ENCODE data around the gene PABPC3.

PABPC3 gene

DNA sequence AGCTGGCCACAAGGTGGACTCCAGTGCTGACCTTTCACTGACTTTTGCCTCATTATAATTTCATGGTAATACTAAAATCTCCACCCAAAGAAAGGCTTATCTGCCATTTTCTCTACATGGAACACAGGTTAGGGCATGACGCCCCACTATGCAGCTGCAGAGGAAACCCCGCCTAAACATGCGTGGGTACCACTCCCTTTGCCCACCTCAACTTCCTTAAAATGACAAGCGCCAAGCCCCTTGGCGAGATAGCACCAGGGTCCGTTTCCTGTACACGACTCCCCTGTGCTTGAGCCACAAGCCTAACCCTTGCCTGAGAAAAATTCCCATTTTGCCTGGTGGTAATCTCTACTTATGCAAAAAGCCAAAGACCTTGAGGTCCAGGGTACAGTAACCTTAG is 36.0 kb upstream of the PABPC3 start:
- H3K4me3 Mint-ChIP-seq = no peak overlapping the region
- no peaks in the 10 kb centered on the region for H3K4me1 Mint-ChIP-seq
- H3K27ac Mint-ChIP-seq = no peak overlapping the region
- TF ChIP-seq, protein P1, sequence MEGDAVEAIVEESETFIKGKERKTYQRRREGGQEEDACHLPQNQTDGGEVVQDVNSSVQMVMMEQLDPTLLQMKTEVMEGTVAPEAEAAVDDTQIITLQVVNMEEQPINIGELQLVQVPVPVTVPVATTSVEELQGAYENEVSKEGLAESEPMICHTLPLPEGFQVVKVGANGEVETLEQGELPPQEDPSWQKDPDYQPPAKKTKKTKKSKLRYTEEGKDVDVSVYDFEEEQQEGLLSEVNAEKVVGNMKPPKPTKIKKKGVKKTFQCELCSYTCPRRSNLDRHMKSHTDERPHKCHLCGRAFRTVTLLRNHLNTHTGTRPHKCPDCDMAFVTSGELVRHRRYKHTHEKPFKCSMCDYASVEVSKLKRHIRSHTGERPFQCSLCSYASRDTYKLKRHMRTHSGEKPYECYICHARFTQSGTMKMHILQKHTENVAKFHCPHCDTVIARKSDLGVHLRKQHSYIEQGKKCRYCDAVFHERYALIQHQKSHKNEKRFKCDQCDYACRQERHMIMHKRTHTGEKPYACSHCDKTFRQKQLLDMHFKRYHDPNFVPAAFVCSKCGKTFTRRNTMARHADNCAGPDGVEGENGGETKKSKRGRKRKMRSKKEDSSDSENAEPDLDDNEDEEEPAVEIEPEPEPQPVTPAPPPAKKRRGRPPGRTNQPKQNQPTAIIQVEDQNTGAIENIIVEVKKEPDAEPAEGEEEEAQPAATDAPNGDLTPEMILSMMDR (IDR thresholded peaks at IDR 0.05; ENCODE audit: unreplicated experiment in 3 of 3) = no peak
- H3K9me3 Mint-ChIP-seq = peaks cover 7% of the 10 kb centered on the region
- H3K36me3 Mint-ChIP-seq (ENCODE audit: low read depth) = no peaks in the 10 kb centered on the region
- H3K27me3 Mint-ChIP-seq (ENCODE audit: low read depth) = peaks cover 10% of the 10 kb centered on the region

DNA sequence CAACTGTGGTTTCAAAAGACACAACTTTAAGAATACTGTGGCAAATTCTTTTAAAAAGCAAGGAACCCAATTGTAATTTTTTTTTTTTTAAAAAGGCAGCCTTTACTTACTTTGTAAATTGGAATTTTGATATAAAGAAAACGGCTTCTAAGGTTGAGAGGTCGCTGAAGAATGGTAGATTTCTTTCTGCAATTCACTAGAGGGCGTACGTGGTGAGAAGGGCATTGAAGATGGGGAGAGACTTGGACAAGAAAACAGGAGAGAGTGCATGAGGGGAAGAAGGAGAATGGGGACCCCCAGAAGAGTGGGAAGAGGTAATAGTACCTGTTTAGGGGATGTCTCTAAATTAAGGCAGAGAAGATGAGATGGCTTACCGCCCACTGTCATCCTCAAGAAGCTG is 33.5 kb upstream of the PABPC3 start:
- TF ChIP-seq, protein P1 (IDR thresholded peaks at IDR 0.05; ENCODE audit: unreplicated experiment in 3 of 3) = no peak
- no peak overlapping the region for H3K27ac Mint-ChIP-seq
- H3K4me1 Mint-ChIP-seq = no peaks in the 10 kb centered on the region
- no peaks in the 10 kb centered on the region for H3K36me3 Mint-ChIP-seq (ENCODE audit: low read depth)
- peaks cover 4% of the 10 kb centered on the region for H3K9me3 Mint-ChIP-seq
- H3K27me3 Mint-ChIP-seq (ENCODE audit: low read depth) = peaks cover 10% of the 10 kb centered on the region
- H3K4me3 Mint-ChIP-seq = no peak overlapping the region

DNA sequence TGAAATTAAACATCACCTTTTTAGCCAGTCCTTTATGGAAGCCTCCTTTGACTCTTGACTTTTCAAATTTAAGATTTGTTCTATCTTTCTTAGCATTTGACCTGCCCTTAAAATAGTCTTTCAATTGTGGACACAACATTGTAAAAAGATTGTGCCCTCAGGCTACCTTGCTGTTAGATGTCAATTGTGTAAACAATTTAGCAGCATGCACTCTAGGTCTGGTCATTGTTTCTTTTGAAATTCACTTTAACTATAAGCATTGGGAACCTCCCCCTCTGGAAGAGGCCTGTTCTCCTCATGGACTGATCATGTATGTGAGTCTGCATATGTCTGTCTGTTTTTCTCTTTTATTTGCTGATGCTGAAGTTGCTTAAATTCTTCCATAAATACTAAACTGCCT is 31.5 kb upstream of the PABPC3 start:
- Mint-ChIP-seq H3K9me3 (peaks cover 4% of the 10 kb centered on the region), H3K4me3 (no peak overlapping the region), H3K27ac (no peak overlapping the region), H3K27me3 (ENCODE audit: low read depth) (peaks cover 15% of the 10 kb centered on the region), H3K36me3 (ENCODE audit: low read depth) (no peaks in the 10 kb centered on the region), H3K4me1 (no peaks in the 10 kb centered on the region)
- TF ChIP-seq, protein P1 (IDR thresholded peaks at IDR 0.05; ENCODE audit: unreplicated experiment in 3 of 3) = no peak

DNA sequence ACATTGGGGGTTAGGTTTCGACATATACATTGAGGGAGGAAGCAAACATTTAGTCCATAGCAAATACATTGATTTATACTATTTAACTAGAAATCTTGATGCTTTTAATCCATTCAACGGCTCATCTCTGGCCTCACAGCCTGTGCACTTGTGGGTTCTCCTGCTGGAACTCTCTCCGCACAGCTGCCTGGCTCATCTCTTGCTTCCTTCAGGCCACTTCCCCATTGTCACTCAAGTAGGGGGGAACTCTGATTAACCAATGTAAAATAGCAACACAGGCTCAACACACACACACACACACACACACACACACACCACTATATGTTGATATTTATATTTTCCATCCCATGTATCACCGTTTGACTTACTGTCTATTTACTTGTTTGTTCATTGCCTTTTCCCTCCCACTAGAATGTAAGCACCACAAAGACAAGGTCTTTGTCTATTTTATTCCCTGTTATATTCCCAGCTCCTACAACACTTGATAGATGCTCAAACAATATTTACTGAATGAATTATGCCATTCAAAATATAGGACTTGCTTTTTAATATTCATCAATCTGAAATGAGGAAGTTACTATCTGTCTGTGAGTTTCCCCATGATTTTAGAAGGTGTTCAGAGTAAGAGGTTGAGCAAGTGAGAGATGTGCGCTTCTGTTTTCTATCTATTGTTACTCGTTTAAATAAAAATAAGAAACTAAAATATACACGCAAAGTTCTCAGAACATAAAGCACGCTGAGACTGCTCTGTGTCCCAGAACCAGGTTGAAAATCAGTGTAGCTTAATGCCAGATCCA is 29.8 kb upstream of the PABPC3 start:
- Mint-ChIP-seq H3K4me1 (no peaks in the 10 kb centered on the region), H3K4me3 (no peak overlapping the region), H3K36me3 (ENCODE audit: low read depth) (no peaks in the 10 kb centered on the region)

DNA sequence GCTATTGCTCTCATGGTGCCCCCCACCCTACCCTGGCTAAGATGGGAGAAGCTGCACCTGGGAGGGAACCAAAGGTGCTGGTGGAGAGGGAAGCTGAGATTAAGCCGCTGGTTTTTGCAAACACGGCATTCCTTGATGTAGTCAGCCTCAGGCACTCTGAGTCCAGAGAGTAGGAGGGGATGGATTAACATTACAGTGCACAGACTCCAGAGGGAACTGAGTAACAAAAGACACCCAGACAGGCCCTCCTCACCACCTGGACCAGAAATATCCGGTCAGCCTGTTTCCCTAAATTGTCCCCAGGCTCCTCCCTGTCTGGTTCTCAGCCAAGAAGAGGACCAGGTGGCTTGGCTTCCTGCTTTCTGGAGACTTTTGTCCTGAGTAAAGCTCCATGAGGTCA is 28.9 kb upstream of the PABPC3 start:
- TF ChIP-seq, protein P1 (IDR thresholded peaks at IDR 0.05; ENCODE audit: unreplicated experiment in 3 of 3) = no peak
- no peak overlapping the region for H3K27ac Mint-ChIP-seq
- H3K9me3 Mint-ChIP-seq = peaks cover 4% of the 10 kb centered on the region
- no peaks in the 10 kb centered on the region for H3K36me3 Mint-ChIP-seq (ENCODE audit: low read depth)
- H3K4me1 Mint-ChIP-seq = no peaks in the 10 kb centered on the region
- no peak overlapping the region for H3K4me3 Mint-ChIP-seq
- peaks cover 28% of the 10 kb centered on the region for H3K27me3 Mint-ChIP-seq (ENCODE audit: low read depth)

More for the DNA sequence above, 29.8 kb upstream of the PABPC3 start:
- peaks cover 4% of the 10 kb centered on the region for H3K9me3 Mint-ChIP-seq
- H3K27me3 Mint-ChIP-seq (ENCODE audit: low read depth) = peaks cover 28% of the 10 kb centered on the region
- no peak overlapping the region for H3K27ac Mint-ChIP-seq
- TF ChIP-seq, protein P1 (IDR thresholded peaks at IDR 0.05; ENCODE audit: unreplicated experiment in 3 of 3) = no peak

DNA sequence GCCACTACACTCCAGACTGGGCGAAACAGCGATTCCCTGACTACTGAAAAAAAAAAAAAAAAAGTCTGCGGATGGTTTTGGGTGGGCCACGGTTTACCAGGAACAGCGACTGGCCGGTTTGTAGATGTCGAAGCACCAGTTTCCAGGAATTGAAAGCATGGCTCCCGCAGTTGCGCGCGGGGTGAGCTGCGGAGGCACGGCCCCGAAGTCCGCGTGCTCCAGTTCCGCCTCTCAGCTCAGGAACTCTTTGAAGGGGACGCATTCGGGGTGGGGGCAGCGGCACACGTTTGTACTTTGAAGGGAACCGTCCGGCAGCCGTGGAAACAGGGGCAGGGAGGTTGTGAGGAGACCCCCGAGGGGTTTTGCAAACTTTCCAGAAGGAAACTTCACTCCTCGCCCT is 27.1 kb upstream of the PABPC3 start:
- Mint-ChIP-seq H3K27ac (no peak overlapping the region), H3K4me1 (no peaks in the 10 kb centered on the region), H3K4me3 (no peak overlapping the region), H3K36me3 (ENCODE audit: low read depth) (no peaks in the 10 kb centered on the region), H3K9me3 (no peaks in the 10 kb centered on the region), H3K27me3 (ENCODE audit: low read depth) (peaks cover 24% of the 10 kb centered on the region)
- TF ChIP-seq, protein P1 (IDR thresholded peaks at IDR 0.05; ENCODE audit: unreplicated experiment in 3 of 3) = no peak
